B cell (primary cell): ENCODE results near the gene PLIN5. TPM values are rescaled to one million over a fixed set of nuclear protein-coding genes. Genes with fewer than 3 reads are reported as not detected.

Experiments used
- ATAC-seq: fragments of 200-7000 bp; cut with Tn5 transposase; one replicate; pipeline ENCODE4 v1.10.0; 2021; ENCODE audit warnings: low read depth, mild to moderate bottlenecking, moderate number of reproducible peaks, moderate library complexity
- CTCF ChIA-PET: fragments of 350-600 bp; sonication (Branson Sonifier 250); formaldehyde crosslinking; loops from one replicate; lab custom pipeline; 2021; ENCODE audit warnings: antibody characterized with exemption, inconsistent platforms; lab: Charles Lee
- POLR2A ChIA-PET: fragments of 350-600 bp; sonication (Branson Sonifier 250); formaldehyde crosslinking; loops from one replicate; lab custom pipeline; 2021; ENCODE audit warnings: antibody characterized with exemption; lab: Charles Lee
- DNase-seq: peaks from one replicate; pipeline ENCODE4 v3.0.0; 2013
- H2AFZ ChIP-seq: 2 replicates; pipeline ENCODE4 v1.6.1; 2012; ENCODE audit warnings: mild to moderate bottlenecking, low read depth, low read length; ENCODE audit not compliant: insufficient read depth, poor library complexity, severe bottlenecking
- H3K27ac ChIP-seq, 2 donors: 1 replicate in 1 of 2; 2 replicates in 1 of 2; pipeline ENCODE4 v1.5.1; 2012 to 2013; ENCODE audit warnings: low read length in 2 of 2, mild to moderate bottlenecking in 2 of 2, moderate library complexity in 1 of 2
- H3K27me3 ChIP-seq, 4 experiments: fragments of 200-600 bp in 1 of 4; sonication (generic) in 1 of 4; replicated peaks in 1 of 4; 1 replicate in 2 of 4; 2 replicates in 2 of 4; pipeline versions ENCODE4 v1.6.1 to v1.7.0; 2013 to 2016; ENCODE audit warnings: low read length in 3 of 4, mild to moderate bottlenecking in 2 of 4, mixed read lengths in 1 of 4, moderate library complexity in 1 of 4; ENCODE audit not compliant: insufficient read depth in 4 of 4, control insufficient read depth in 3 of 4; ENCODE audit errors: control extremely low read depth in 1 of 4
- H3K36me3 ChIP-seq, 2 experiments: replicated peaks in 1 of 2; 1 replicate in 1 of 2; 2 replicates in 1 of 2; pipeline versions ENCODE4 v1.6.1 to v1.7.1; 2013; ENCODE audit warnings: low read length in 1 of 2; ENCODE audit not compliant: insufficient read depth in 2 of 2, control insufficient read depth in 1 of 2; ENCODE audit errors: control extremely low read depth in 1 of 2, extremely low read depth in 1 of 2
- H3K4me1 ChIP-seq, 2 donors: fragments of 200-600 bp in 1 of 2; sonication (generic) in 1 of 2; 1 replicate in 1 of 2; 2 replicates in 1 of 2; pipeline versions ENCODE4 v1.5.1 to v1.6.1; 2013 to 2017; ENCODE audit warnings: low read length in 2 of 2; ENCODE audit not compliant: control insufficient read depth in 2 of 2, insufficient read depth in 2 of 2
- H3K4me2 ChIP-seq: replicated peaks from 2 replicates; pipeline ENCODE3; 2012; ENCODE audit warnings: mild to moderate bottlenecking, low read depth, low read length; ENCODE audit not compliant: poor library complexity, severe bottlenecking
- H3K4me3 ChIP-seq, 5 experiments: fragments of 200-600 bp in 1 of 5; sonication (generic) in 1 of 5; 1 replicate in 3 of 5; 2 replicates in 2 of 5; pipeline versions ENCODE4 v1.5.1 to v1.7.0; 2011 to 2016; ENCODE audit warnings: low read length in 4 of 5, mild to moderate bottlenecking in 4 of 5, low read depth in 2 of 5, control low read depth in 1 of 5, moderate library complexity in 1 of 5; ENCODE audit not compliant: insufficient read depth in 1 of 5; ENCODE audit errors: control extremely low read depth in 1 of 5, extremely low read depth in 1 of 5
- H3K79me2 ChIP-seq: fragments of 200-600 bp; sonication (generic); one replicate; pipeline ENCODE4 v1.6.0; 2016; ENCODE audit warnings: low read length; ENCODE audit not compliant: control insufficient read depth, insufficient read depth
- H3K9ac ChIP-seq: fragments of 200-600 bp; sonication (generic); 2 replicates; pipeline ENCODE4 v1.6.1; 2017; ENCODE audit warnings: mild to moderate bottlenecking, low read length, moderate library complexity
- H3K9me3 ChIP-seq, 3 donors: one replicate each; pipeline versions ENCODE4 v1.6.1 to v1.7.1; 2013; ENCODE audit warnings: low read length in 2 of 3; ENCODE audit not compliant: control insufficient read depth in 2 of 3, insufficient read depth in 1 of 3; ENCODE audit errors: control extremely low read depth in 1 of 3
- H4K20me1 ChIP-seq: 2 replicates; pipeline ENCODE4 v1.6.0; 2012; ENCODE audit warnings: mild to moderate bottlenecking, low read length; ENCODE audit not compliant: insufficient read depth, control insufficient read depth, poor library complexity, severe bottlenecking
- H3K27ac Mint-ChIP-seq: one replicate; pipeline ENCODE4 v1.8.0; 2021; ENCODE audit warnings: mixed read lengths
- H3K27me3 Mint-ChIP-seq: one replicate; pipeline ENCODE4 v1.8.0; 2021; ENCODE audit warnings: mixed read lengths
- H3K4me1 Mint-ChIP-seq: one replicate; pipeline ENCODE4 v1.8.0; 2021; ENCODE audit warnings: mixed read lengths
- H3K4me3 Mint-ChIP-seq: one replicate; pipeline ENCODE4 v1.8.0; 2021; ENCODE audit warnings: mixed read lengths
- H3K9me3 Mint-ChIP-seq: one replicate; pipeline ENCODE4 v1.8.0; 2022; ENCODE audit warnings: mixed read lengths; ENCODE audit not compliant: insufficient read depth
- CTCF ChIP-seq: fragments of 200-600 bp; IDR thresholded peaks from one replicate; pipeline ENCODE4 v1.8.0; 2022; ENCODE audit warnings: antibody characterized with exemption, mild to moderate bottlenecking
- EZH2 ChIP-seq: IDR thresholded peaks from 2 replicates; pipeline ENCODE4 v1.6.1; 2012; ENCODE audit warnings: borderline replicate concordance, low read depth, mild to moderate bottlenecking, moderate library complexity, low read length; ENCODE audit not compliant: insufficient read depth, poor library complexity, severe bottlenecking
- WGBS: methylation state at CpG from one replicate; pipeline ENCODE4 v1.1.5; 2013; ENCODE audit warnings: missing lambda C conversion rate; ENCODE audit not compliant: insufficient coverage; 5-methylcytosine and 5-hydroxymethylcytosine counted together
- intact Hi-C: fragments of 100-400 bp; cut with micrococcal nuclease; formaldehyde crosslinking; loops from one replicate; pipeline ENCODE4 v1.10.0; 2022
- polyA plus RNA-seq: library from polyadenylated mRNA; depleted of rRNA; stranded (reverse); fragments of >200 nt; gene quantifications from 2 replicates; pipeline ENCODE4 v1.2.3, GENCODE V29; 2012
- total RNA-seq, 2 donors: library from RNA; stranded (reverse); fragments of 120-200 nt in 1 of 2; gene quantifications; 1 replicate in 1 of 2; 2 replicates in 1 of 2; pipeline versions ENCODE4 v1.2.3 to v1.2.4, GENCODE V29; 2013 to 2022

Gene PLIN5
- total and polyA plus RNA-seq, 2 donors (not counting 1 experiment from before 2014, with no cell fraction given) = 0.15 to 0.27 TPM

- Histone ChIP-seq H3K4me3 (no peak overlapping the region), H3K4me2 (no peak overlapping the region), H3K9ac (no peak overlapping the region), H2AFZ (no peak overlapping the region), H3K36me3 (no peaks in the 10 kb centered on the region), H3K79me2 (no peaks in the 10 kb centered on the region), H3K9me3 (peaks cover 0 to 9% (median 0%) of the 10 kb centered on the region in 3 donors), H3K4me1 (no peaks in the 10 kb centered on the region), H3K27ac (no peak overlapping the region), H3K27me3 (peaks cover 0 to 24% (median 9%) of the 10 kb centered on the region in 4 experiments), H4K20me1 (no peaks in the 10 kb centered on the region)
- DNase-seq (no peak), ATAC-seq (no peak)
- POLR2A ChIA-PET = no interaction called here
- TF ChIP-seq EZH2 = no peak
- no peak for TF ChIP-seq CTCF
- WGBS = 83% methylated on average over 19 of the region's 22 CpGs
- no peak overlapping the region for H3K27ac Mint-ChIP-seq
- H3K27me3 Mint-ChIP-seq = peaks cover 23% of the 10 kb centered on the region
- no peaks in the 10 kb centered on the region for H3K4me1 Mint-ChIP-seq
- no peak overlapping the region for H3K4me3 Mint-ChIP-seq
- intact Hi-C loops = no loop called here
- CTCF ChIA-PET = interaction anchor here (0.7 to 1.5 kb wide), 5 partner anchors 18 to 63 kb away, joined by 3 to 6 read pairs (median 4); no protein-coding TSS in a partner anchor
- H3K9me3 Mint-ChIP-seq = no peaks in the 10 kb centered on the region
Measured at GRCh38 chr19:4571305-4571917, 36.4 kb upstream of the PLIN5 start.

DNA sequence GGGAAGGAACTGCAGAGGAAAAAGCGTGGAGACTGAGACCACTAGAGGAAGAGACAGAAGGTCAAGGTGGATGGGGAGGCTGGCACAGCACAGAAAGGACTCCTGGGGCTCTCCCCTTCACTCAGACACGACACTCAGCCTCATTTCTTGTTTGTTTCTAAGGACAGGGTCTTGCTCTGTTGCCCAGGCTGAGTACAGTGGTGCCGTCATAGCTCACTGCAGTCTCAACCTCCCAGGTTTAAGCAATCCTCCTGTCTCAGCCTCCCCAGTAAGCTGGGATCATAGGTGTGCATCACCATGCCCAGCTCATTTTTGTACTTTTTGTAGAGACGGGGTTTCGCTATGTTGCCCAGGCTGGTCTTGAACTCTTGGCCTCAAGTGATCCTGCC, 35.9 kb upstream of the PLIN5 start:
- Histone ChIP-seq H3K4me1 (no peaks in the 10 kb centered on the region), H3K4me2 (no peak overlapping the region), H4K20me1 (no peaks in the 10 kb centered on the region), H3K36me3 (no peaks in the 10 kb centered on the region), H3K4me3 (no peak overlapping the region), H3K9me3 (peaks cover 0 to 4% (median 0%) of the 10 kb centered on the region in 3 donors), H3K27ac (no peak overlapping the region), H3K9ac (no peak overlapping the region), H3K79me2 (no peaks in the 10 kb centered on the region), H3K27me3 (peaks cover 0 to 19% (median 7%) of the 10 kb centered on the region in 4 experiments), H2AFZ (no peak overlapping the region)
- no peak overlapping the region for H3K4me3 Mint-ChIP-seq
- DNase-seq (no peak), ATAC-seq (no peak)
- ChIA-PET CTCF (interaction anchor here (1.0 to 1.5 kb wide), 6 partner anchors 16 to 65 kb away, joined by 3 to 6 read pairs (median 4); no protein-coding TSS in a partner anchor), POLR2A (no interaction called here)
- intact Hi-C loops = no loop called here
- no peaks in the 10 kb centered on the region for H3K9me3 Mint-ChIP-seq
- H3K27me3 Mint-ChIP-seq = peaks cover 18% of the 10 kb centered on the region
- 91% methylated on average over 5 of the region's 5 CpGs for WGBS
- no peak overlapping the region for H3K27ac Mint-ChIP-seq
- no peaks in the 10 kb centered on the region for H3K4me1 Mint-ChIP-seq
- TF ChIP-seq EZH2 = no peak
- no peak for TF ChIP-seq CTCF
